ENCODE results near the gene OPRM1.
"Not testable (repeated sequence)": the region's sequence is repeated elsewhere in the genome, so short reads cannot be mapped to it uniquely, and the experiment has no call there.

OPRM1 gene

DNA sequence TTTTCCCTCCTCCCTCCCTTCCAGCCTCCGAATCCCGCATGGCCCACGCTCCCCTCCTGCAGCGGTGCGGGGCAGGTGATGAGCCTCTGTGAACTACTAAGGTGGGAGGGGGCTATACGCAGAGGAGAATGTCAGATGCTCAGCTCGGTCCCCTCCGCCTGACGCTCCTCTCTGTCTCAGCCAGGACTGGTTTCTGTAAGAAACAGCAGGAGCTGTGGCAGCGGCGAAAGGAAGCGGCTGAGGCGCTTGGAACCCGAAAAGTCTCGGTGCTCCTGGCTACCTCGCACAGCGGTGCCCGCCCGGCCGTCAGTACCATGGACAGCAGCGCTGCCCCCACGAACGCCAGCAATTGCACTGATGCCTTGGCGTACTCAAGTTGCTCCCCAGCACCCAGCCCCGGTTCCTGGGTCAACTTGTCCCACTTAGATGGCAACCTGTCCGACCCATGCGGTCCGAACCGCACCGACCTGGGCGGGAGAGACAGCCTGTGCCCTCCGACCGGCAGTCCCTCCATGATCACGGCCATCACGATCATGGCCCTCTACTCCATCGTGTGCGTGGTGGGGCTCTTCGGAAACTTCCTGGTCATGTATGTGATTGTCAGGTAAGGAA, at the start of gene OPRM1:
Gene OPRM1 (plus strand): TSS at position 10 of the 612 bp plus-strand sequence. CDS start 305 bp downstream, at position 315.
- DNase-seq (ENCODE audit: low spot score): no peak

DNA sequence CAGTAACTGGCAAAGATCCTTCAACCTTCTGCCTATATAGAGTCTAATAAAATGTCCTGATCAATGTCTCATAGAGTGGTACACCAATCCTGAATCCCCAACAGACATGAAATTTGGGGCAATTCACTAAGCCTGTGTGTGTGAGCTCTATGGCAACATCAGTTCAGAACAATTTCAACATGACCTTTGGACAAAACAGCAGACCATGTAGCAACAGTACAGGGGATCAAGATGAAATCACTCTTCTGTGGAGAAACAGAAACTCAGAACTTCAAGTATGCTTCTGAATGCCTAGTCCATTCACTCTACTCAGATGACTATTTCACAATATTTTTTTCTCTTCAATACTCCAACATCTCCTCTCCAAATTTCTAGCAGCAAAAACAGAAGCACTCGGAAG, 49.1 kb upstream of the OPRM1 start:
- peak; percentile 44 for DNase-seq (ENCODE audit: low spot score)

DNA sequence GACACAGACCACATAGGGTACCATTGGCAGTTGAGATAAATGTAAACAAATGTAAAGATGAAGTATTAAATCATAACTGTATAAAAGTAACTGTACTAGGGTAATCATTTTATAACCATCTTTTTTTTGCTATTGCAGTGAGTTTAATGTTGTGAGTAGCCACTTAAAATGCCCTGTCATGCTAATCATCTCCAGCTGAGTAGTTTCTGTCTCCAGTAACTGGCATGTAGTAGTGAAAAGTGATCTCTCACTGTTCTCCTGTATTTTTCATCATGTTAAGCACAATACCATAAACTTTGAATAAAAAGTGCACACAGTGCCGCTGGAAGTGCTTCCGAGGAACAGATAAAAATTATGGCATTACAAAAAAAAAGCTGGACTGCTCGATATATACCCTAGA, 45.0 kb upstream of the OPRM1 start:
- no peak for DNase-seq (ENCODE audit: low spot score)

DNA sequence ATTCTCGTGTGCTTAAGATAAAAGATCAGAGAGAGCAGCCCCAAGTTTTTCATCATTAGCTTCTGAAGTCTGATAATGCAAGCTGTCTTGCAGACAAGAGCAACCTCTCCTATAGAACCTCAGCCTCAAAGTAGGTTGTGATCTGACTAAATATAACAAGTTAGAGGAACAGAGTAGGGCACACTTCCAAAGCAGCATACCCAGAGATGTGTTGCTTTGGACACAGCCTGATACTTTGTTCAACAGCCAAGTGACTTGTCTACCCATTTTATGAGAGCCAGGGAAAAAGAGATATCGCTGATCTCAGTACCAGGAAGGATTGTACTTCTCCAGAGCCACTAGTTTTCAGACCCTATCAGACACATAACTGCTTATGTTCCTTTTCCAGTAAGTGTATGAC, 44.2 kb upstream of the OPRM1 start:
- no peak for DNase-seq (ENCODE audit: low spot score)

DNA sequence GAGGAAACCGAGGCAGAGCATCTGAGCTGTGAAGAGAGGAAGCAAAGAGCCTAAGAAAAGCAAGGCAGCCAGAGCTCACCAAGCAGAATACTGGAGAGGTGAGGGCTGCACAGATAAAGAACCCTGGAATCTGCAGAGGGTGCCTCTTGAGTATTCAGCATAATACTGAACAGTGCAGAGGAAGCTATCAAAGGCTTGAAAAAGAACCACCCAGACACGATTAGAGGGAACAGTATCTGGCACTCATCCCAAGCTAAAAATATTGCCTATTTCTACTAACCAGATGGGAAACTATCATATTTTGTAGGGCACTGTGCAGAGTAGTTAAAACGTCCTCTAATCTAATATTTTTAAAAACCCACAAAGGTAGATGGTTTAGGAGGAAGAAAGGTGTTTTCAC, 41.8 kb upstream of the OPRM1 start:
- no peak for DNase-seq (ENCODE audit: low spot score)

DNA sequence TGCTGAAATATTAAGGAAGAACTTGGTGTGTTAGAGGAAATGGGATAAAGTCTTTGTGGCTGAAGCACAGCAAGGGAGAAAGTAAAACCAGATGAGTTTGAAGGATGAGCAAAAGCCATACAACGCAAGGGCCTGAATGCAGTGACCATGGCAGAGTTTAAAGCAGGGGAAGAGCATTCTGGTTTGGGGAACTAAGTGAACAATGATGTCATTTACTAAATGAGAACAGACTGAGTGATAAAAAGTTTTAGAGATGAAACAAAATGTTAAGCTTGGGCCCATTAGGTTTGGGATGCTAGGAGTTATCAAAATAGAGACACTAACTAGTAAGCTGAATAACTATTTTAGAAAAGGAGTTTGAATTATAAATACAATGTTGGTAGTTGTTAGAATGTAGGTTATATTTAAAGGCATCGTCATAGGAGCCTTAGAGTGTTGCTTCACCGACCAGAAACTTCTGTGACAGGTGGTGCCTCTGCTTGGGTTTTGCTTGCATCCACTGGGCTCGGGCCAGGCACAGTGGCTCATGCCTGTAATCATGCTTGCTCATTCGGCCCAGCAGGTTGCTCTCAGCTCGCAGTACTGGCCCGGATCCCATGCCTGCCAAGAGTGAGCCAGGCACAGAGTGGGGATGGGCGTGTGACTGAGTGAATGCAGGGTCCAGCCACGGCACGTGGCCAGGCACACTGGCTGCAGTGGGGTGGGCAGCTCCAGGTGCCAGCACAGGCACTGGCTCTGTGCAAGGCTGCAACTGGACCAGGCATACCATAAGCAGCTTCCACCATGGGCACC, 37.4 kb upstream of the OPRM1 start:
- DNase-seq (ENCODE audit: low spot score): no peak

DNA sequence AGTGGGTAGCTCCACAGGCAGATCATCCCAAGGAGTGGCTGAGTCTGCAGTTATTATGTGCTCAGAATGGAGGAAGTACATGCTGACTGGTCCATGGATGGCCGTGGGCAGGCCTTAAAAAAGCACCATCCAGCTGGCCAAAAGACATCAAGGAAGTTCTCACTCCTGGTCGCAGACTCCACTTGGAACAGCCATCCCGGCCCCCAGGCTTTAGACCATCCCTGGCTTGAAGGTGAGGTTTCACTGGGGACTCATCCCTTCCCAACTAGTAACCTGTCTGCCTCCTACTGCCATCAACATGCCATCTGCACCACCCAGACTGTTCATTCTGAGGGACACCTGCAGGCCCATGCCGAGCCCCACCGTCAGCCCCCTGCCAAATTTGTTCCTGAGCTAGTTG, 36.1 kb upstream of the OPRM1 start:
- no peak for DNase-seq (ENCODE audit: low spot score)

DNA sequence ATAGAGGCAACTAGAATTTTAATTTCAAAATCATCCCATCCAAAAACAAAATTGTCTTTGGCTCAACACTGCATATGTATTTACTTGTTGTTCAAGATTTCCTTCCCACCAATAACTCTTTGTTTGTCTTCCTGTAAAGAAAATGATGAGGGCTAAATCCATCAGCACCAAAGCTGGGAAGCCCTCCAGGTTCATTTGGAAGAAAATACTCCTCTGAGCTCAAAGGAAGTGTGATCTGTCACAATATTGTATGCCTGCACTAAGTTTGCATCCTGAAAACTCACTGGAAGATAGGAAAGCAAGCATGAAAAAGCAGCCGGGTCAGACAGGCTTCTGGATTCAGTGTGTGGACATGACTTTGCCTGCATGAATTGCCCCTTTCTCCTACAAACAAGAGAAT, 28.7 kb upstream of the OPRM1 start:
- DNase-seq (ENCODE audit: low spot score): no peak

DNA sequence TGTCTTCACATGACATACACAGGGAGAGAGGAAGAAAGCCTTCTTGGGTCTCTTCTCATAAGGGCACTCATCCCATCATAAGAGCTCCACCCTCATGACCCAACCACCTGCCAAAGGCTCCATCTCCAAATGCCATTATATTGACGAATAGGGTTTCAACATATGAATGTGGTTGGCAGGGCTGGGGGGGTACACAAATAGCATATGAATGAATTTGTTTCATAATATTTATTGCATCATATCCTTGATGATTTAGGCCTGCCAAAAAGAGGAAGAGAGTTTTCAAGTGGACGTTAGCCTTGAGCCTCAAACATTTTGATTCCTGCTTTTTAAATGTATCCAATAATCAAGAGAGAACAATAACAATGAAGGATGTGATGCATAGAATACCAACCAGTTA, 26.2 kb upstream of the OPRM1 start:
- DNase-seq (ENCODE audit: low spot score): no peak

DNA sequence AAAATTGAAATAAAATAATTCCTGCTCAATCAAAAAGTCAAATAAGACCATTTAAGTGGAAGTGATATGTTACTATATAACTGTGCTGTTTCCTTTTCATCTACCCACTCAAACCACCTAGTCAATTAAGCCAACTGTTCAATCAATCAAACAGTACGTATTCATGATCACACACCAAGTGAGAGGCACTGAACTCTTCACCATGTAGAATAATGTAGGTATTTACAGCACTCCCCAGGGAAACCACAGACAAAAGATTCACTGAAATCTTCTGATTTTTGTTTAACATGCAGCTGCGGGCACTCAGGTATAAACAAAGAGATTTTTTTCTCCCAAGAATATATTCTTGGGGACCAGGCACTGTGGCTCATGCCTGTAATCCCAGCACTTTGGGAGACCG, 21.3 kb upstream of the OPRM1 start:
- no peak for DNase-seq (ENCODE audit: low spot score)

DNA sequence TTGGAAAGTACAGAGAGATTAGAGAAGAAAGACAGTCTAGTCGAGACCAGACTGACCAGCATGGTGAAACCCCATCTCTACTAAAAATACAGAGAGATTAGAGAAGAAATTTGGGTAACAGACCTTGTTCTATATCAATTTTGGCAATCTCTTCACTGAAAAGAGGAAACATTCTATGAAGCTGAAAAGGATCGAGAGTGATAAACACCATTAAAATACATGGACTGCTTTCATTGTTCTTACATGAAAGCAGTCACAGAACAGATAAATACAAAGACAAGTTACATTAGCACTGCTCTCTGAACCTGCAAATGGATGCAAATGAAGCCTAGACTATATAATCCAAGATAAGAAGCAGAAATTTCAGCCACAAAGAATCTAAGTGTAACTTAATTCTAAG, 8.4 kb upstream of the OPRM1 start:
- DNase-seq (ENCODE audit: low spot score): no peak

DNA sequence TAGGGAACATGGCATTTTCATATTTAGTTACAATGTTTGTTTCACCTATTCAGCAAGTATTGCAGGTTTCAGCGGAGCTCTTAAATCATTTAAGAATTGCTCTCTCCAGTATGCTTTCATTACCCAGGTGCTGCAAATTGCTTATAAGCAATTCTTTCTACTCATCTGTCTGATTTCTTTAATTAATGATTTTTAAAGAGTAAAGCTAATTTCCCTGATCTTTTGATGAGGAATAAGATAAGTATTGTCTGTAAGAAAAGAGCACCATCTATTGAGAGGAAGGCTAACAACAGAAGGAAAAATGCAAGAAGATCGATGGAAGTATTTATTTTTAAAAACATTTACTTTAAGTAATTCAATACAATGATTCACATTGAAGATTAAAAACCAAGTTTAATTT, 2.0 kb downstream of the OPRM1 start:
- DNase-seq (ENCODE audit: low spot score): no peak

DNA sequence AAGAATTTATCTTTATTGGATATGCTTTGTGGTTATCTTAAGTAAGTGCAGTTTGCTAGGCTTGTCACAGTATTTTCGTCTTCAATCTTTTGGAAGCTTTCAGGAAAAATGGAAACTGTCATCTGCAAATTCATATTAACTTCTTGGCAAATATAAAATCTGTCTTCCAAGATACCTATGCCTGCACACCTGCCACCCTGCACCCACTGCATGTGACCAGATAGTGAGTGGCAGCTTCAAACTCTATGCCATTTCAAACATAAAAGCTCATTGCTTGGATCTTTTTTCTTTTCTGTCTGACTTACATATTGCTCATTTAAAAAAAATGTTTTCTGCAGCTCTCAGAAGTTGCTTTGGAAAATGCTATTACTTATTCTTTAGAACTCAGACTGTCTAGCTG, 14.1 kb downstream of the OPRM1 start:
- DNase-seq (ENCODE audit: low spot score): no peak

DNA sequence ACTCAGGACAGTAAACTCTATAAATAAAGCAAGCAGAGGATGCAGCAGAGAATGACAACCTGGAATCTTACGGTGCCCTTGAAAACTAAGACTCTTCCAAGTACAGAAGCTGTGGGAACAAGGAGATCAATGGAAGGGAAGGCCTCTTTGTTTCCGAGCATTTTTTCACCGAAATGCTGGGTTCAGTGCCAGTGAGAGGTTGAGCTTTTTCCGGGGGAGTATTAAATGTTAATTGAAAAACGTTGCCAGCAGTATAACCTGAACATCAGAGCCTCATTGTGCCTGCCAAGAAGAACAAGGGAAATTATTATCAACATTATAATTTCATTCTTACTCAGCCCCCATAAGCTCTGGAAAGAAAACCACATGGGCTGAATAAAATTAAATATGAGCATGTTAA, 17.5 kb downstream of the OPRM1 start:
- DNase-seq (ENCODE audit: low spot score): no peak

DNA sequence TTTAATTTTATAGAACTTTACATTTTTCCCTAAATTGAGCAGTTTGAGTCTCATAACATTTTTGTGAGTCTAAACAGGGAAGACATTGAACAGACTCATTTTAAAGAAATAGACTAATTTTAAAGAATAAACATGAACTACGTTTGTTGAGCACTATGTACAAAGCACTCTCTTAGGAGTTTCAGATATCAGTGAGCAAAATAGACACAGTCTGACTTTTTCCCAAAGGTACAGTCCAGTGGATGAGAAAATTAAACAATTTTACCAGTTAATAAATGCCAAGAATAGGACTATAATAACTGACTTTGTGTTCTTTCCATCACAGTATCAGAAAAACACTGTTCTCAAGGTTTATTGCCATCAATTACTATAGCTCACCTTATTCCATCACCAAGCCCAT, 18.1 kb downstream of the OPRM1 start:
- DNase-seq (ENCODE audit: low spot score): no peak

DNA sequence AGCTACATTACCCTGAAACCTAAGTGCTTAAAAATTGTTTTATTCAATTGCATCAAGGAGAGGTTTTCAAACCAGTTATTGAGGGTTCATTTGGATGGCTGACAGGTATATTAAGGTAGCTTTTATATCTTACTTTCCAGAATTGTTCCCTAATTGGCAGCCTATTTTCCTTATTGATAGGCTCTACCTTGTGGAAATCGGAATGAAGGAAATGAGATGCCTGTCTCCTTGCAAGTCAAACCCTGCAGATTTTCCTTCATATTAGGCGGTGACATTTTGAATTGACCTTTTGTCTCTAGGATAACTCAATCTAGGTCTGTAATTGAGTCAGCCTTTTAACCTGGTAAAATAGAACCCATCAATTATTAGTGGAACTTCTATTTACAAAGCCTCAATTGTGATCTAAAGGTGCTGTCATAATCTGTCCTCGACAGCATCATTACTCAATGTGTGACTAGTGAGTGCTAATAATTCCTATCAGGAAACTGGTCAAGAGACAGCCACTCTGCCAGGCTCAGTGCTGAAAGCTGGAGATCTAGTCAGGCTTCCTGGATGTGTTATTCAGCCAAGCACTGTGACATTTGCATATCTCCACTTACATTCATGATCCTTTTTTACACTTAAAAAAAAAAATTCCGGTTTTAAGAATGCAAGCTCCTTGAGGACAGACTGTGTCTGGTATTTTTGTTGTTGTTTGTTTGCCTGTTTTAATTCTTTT, 20.1 kb downstream of the OPRM1 start:
- no peak for DNase-seq (ENCODE audit: low spot score)

DNA sequence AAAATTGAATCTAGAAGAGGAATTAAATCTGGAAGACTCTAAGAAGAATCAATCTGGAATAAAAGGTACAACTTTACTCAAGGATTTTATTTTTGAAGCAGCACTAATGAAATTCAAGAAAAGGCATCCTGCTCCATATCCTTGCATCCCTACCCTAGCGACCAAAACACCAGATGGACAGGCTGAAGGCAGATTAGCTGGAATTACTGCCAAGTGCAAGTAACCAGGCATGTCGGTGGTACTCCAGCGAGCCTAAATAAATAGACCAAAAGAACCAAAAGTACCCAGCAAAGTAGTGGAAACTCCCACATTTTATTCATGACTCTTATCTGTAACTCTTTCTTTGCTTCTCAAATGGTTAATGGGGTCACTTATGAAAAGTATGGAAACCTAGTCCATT, 21.0 kb downstream of the OPRM1 start:
- no peak for DNase-seq (ENCODE audit: low spot score)

DNA sequence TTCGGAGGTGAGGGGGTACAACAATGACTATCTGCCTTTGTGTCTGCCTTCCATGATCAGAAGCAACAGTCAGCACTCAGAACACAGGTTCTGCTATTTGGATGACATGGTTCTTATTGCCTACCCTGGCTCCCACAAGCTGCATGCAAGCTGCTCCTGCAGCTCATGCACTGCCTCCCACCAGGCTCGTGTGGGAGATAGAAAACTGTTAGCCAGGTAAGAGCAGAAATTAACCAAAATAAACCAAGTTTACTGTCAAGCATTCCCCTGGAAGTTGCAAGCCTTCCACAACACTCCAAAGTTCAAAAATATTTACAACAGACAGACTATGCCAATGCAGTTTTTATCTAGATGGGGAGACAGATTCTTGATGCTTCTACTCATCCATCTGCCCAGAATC, 31.0 kb downstream of the OPRM1 start:
- DNase-seq (ENCODE audit: low spot score): no peak

DNA sequence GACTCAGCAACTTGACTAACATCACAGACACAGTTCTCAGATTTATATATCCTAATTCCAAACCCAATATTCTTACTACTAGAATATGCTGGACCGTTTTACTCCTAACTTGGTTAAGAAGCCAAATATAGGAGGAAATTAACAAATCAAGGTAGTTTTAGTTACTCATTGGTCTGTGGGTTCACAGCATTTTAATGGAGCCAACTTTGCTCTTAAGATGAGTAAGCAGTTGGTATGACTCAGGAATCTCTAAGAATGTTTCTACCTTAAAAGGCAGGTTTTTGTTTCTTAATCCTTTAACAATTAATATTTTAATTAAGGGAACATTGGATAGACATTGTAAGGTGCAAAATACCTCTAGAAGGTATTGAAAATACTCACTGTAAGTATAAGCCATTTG, 31.6 kb downstream of the OPRM1 start:
- no peak for DNase-seq (ENCODE audit: low spot score)

DNA sequence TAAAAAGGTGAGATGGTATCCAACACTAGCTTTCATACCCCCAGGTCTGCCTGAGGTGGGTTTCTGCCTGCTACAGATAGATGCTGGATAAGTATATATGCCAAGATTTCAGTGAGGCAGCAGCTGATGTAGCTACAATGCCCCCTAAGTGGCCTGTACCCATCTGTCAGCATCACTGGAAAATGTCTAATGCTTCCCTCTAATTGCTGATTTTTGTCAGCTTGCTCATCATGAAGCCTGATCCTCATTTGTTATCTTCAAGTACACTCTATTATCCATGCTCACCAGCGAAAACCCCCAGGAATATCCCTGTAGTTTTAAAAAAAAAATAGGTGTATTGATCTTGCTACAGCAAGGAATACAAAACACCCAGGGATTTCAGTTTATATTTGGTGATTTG, 32.2 kb downstream of the OPRM1 start:
- no peak for DNase-seq (ENCODE audit: low spot score)

DNA sequence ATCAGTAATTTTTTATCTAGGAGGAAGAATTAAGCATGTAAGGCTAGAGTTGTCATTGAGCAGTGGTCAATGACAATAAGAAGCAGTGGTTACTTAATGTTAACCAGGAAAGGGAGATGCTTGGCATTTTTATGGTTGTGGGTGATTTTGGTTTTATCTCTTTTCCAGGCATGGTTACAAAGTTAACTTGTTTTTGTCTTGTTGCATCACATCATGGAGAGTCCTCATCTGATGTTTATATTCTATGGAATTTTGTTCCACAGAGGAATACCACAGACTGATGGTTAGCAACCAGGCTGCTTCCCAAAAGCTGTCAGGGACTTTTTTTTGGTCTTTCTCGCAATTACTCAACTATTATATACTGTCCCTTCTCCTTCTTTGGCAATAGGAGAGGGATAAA, 32.7 kb downstream of the OPRM1 start:
- DNase-seq (ENCODE audit: low spot score): no peak

DNA sequence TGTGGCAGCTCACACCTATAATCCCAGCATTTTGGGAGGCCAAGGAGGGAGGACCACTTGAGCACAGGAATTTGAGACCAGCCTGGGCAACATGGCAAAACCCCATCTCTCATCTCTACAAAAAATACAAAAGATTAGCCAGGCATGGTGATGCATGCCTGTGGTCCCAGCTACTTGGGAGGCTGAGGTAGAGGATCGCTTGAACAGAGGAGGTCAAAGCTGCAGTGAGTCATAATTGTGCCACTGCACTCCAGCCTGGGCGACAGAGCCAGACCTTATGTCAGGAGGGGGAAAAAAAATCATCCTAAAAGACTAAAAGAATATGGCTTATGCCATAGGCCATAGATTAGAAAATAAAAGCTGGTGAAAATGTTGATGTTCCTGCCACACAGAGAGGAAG, 39.6 kb downstream of the OPRM1 start:
- DNase-seq (ENCODE audit: low spot score): not testable (repeated sequence)

DNA sequence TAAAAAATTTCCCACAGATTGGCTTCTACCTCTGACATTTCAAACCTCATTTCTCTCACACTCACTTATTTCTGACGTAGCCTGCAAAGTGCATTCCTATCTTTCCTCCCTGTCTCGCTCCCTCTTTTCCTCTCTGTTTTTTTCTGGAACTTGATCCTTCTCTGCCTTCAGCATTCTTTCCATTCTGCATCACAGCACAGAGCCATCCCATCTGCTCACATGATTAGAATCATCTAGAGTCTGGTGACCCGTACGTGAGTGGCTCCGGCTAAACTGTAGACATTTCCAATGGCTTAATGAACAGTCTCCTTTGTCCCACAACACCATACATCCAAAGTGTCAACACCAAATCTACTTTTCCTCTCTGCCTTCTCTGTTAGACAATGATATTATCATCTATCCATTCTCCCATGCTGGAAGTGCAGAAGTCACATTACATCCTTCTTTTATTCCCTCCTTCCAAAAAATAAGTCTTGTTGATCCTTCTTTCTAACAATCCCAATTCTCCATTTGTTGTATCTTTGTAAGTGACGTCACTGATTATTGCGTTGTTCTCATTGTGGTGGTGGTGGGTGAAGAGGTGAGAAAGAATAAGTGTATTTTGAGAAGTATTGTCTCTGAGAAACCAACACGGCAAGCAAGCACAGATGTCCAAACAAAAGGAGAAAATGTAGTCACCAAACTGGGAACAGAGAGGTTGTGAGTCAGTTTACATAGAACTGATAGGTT, 41.6 kb downstream of the OPRM1 start:
- no peak for DNase-seq (ENCODE audit: low spot score)
